Measurements from ENCODE around the gene BAHCC1.

Gene BAHCC1

DNA sequence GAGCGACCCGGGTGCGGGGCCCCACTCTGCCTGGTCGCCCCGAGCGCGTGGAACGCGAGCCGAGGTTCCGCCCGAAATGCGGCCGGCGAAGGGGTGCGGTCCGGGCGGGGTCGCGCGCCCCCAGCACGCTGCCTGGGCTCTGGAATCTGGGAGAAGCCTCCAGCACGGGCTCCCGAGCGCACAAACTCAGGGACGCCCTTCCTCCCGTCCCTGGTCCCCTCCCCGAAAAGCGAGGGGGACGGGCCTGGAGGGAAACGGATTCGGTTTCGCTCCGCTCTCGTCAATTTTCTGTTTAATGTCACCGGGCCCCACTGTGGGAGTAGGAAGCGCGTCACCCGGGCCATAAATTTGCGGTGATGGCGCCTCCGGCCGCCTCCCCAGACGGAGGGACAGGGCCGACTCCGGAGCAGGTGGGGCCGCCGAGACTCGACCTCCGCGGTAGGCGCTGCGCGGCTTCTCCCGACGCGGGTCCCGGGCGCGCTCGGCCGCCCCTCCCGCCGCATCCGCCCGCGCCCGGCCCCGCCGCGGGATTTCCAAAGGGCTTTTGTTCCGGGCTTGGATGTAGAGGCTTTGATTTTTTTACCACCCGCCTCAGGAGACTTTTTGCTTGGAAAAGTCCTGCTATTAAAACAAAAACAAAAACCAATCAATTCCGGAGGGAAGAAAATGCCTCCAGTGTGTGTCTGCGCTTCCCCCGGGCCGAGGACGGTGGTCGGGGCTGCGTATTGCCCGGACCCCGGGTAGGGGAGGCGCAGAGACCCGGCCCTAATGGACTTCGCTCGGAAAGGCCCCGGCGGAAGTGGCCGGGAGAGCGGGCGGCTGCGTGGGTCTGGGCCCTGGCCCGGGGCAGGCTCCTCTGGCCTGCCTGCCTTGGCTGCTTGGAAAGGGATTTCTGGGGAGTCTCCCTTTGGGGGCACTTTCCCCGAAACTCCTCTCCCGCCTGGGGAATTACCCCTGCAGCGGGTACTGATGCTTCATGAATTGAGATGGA, 7.9 kb upstream of the BAHCC1 start:
- peak; percentile 26 for DNase-seq

DNA sequence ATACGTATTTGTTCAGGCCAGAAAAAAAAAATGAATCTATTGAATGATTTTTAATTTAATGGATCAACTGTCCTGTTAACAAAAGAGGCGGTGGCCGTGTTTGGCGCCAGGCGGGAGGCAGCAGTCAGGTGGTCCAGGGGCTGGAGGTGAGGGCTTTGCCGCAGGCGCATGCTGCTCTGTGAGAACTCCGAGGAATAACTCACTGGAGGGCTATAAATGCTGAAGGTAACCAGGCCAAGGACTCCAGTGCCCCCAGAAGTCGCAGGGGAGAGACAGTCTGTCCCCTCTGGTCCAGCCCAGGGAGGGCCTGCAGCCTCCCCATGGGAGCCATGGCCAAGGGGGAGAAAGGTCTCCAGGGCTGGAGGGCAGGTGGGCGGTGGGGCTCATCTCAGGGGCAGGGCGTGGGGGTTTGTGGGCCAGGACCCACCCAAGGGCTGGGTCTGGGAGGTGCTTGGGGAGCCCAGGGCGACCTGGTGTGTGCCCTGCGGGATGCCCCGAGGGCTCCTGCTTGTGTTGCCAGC, 7.1 kb upstream of the BAHCC1 start:
- DNase-seq: no peak

DNA sequence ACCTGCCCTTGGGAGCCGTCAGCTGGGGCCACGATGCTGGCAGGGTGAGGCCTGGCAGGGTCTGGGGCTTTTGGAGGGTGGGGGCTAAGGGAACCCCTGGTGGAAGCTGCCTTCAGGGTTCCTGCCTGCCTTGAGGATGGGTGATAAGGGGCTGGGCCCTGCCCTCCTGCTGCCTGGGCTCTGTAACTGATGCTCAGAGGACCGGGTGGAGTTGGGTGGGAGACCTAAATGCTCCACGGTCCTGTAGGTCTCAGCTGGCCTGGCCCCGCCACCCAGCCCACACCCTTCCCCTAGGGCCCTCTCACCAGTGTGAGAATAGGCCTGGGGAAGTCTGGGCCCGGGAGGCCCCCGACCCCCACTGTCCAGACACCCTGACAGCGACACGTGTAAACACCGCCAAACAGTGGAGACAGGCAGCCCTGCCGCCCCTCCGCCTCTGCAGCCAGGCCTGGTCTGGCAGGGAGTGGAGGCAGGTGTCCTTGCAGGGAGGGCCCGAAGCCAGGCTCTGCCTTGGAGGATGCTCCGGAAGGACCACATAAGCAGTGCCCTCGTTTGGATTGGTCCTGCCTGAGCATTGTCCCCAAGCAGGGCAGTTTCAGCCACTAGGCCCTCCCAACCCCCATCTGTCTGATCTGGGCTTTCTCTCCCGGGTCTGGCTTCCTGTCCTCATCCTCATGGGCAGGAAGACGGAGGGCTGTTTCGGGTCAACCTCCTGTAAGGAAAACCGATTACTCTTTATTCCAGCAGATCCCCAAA, 6.5 kb upstream of the BAHCC1 start:
- DNase-seq: no peak

DNA sequence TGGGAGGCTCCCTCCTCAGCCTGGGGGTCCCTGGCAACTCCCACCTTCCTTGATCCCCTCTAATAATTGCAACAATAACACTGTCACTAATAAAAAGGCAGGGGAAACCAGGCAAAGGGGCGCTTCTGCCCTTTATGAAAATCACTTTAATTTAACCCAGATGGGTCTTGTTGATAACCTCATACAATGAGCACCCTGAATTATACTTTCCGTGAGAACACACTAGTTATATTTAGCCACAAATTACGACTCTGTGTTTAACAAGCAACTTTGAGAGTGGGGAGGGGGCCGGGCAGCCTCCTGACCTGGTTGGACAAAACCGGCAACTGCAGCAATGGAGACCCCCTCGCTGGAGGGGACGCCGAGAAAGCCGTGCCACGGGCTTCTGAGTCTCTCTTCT, 5.7 kb upstream of the BAHCC1 start:
- DNase-seq: no peak

DNA sequence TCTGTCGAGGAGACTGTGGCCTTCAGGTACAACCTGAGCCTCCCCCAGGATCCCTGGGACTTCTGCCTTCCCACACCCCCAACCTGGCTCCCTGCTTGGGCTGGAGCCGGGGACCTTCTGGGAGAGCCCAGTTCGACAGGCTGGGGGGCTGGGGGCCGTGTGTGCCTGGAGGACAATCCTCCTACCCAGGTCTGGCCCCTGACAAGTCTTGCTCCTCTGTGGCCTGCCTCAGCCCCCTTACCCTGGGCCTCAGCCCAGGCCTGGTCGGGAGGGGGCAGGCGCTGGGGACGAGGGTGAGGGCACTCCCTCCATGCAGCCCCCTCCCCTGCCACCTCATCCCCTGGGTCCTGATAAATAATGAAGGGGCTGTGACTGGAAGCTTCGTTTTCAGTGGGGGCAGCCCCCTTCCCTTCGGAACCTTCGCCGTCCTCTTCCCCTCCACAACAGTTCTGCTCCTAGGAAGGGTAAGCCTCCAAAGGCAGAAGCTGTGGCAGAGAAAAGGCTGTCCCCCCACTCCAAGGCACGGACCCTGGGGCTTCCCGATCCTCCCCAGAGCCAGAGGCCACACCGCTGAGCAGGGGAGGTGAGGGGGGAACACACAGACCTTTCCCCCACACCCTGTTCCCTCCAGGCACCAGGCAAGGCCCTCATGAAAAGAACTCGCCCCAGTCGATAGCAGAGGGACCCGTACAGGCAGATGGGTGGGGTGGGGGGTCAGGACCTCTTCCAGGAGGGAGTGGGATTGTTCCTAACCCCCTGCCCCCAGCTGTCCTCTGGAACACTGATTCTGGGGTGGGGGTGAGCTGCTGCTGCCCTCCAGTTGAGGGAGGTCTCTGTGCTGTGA, 5.0 kb upstream of the BAHCC1 start:
- no peak for DNase-seq

DNA sequence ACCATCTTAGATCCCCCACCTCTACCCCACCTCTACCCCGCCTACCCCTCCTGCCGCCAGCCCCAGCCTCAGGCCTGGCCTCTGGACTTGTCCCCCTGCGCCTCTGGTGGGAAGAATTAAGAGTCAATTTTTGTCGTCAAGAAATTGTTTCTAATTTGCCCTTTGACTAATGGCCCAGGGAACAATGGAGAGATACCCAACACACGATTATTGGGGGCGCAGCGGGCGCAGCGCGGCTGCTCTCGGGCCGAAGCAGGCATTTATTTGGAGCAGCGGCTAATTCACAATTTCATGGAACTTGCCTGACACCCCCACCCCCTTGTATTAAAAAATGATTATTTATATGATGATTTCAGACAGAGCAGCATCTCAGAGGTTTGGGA, 4.4 kb upstream of the BAHCC1 start:
- no peak for DNase-seq

DNA sequence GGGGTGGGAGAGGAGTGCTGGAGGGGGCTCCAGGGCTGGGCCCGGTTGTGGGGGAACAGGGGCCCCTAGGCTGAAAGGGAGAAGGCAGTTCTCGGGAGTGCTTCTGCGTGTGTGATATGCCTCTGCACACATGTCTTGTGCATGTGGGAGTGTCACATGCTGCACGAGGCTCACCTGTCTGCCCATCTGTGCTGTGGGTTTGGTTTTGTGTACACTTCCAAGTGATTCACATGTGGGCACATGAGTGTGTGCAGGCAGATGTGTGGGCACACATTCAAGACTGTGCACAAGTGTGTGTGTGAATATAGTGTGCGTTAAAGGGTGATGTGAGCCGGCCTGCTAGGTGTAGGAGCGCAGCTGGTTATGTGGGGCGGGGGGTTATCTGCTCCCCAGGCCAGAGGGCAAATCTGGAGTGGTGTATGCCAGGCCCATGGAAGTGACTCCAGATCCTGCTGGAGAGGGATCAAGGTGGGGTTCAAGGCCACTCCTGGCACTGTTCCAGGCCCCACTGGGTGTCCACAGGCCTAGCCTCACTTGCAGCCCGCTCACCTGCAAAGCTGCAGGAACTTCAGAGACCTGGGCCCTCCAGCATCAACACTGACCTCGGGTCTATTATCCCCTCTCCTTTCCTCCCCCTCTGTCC, 3.8 kb upstream of the BAHCC1 start:
- no peak for DNase-seq

DNA sequence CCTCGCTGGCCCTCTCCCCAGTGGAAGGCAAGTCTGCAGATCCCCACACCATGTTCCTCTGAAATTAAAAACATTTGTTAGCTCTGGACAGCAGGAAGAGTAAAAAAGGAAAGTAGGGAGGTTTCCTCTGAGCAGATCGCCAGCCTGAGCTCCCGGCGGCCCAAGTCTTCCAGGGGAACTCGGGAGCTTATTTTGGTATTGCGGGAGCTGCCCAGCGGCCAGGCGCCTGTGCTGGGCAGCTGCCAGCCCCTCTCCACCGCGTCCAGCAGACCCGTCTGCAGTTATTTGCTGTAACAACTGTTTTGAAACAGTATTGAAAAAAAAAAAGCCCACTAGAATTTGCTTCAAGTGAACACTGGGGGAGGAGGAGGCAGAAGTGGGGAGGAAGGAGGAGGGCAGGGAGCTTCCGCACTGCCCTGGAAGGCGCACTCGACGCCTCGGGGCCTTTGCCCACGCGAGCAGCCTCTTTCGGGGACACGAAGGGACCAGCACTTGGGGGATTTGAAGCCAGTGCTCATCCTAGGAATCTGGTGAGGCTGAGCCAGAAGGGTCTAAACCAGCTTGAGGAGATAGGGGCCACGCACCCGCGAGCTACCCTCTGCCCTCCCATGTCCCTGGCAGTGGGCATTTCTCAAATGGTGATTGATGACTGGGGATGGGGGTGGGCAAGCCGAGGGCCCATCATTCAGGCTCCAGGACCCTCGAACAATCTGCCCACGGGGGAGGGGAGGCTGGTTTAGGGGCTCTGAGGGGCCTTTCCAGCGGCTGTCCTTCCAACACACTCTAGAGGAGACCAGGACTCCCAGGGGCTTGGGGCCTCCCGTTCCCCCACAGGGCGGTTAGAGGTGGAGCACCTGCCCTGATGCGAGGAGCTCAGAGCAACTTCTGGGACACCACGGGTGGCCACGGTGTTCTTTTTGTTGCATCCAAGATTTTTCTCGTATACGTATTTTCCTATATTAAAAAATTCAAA, 3.0 kb upstream of the BAHCC1 start:
- DNase-seq: no peak

DNA sequence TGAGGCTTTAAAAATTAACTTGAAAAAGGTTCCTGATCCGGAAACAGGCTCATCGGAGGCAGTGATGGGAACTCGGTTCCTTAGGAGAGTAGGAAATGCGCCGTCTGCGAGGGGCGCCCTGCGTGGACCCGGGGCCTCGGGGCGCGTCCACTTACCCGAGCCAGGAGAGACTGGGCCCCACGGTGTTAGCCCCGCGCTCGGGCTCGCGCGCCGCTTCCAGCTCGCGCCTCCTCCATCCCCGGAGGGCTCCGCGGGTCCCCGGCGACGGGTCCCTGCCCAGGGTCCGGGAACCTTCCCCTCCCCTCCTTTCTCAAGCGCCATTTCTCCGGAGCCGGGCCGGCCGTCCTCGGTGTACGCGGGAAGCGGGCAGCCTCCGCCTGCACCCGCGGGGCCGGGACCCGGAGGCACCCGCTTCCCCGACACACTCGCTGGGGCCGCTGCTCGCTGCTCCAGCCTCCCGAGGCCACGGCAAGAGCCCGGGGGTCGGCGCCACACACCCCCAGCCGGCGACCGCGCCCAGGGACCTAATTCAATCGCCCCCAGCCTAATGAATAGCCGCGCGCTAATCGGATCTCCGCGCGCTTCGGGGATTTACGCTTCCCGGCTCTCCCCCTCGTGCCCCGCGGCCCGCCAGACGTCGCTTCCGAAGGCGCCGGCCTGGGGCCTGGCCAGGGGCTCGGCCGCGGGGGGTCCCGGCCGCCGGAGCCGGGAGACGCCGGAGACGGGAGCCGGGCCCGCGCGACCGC, 2.2 kb upstream of the BAHCC1 start:
- no peak for DNase-seq

DNA sequence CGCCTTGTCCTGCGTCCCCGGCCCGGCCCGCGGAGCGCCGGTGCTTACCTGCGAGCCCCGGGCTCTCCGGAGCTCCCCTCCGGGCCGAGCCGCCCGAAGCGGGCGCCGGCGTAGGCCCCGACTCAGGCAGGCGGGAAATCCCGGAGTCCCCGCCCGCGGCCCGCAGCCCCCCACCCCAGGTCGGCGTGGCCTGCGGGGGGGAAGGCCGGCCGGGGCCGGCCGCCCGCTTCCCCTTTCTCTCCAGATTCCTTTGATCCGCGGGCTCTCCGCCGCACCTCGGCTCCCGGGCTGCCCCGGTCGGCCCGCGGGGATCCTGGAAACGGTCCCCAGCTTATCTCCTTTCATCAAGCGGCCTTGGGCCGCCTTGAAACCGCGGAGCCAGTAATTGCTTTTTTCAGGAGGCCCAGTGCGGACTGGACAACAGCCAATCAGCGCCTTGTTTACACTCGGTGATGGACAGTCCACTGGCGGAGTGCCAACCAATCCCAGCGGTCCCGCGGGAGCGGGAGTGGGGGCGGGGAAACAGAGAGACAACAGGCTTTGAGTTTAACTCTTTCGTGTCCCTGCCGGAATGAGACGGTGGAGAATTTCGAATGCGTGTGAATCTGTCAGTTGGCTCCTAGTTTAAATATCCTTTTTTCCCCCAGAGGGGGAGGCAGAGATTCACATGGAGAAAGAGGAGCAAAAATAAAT, 1.4 kb upstream of the BAHCC1 start:
- DNase-seq: peak; percentile 43

DNA sequence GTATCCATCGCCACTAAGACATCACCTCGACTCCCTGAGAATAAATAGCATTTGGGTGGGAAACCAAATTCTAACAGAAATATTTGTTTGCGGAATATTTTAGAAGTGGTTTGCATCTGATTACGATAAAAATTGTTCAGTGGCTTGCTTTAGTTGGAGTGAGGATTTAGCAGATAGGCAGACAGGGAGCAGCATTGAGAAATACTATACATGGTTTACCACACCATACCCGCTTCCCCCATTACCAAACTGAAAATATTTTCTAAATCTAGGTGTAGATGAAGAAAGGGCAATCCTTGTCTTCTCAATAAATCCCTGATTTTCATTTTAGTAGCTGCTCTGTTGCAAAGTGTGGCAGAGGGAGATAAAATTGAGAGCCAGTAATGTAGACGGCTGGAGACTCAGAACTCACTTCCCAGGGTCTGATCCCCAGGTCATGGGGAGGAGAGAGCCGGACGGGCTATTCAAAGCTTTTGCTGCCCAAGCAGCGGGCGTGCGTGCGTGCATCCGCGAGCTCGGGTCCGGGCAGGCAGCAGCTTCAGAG, 808 bp upstream of the BAHCC1 start:
- no peak for DNase-seq

DNA sequence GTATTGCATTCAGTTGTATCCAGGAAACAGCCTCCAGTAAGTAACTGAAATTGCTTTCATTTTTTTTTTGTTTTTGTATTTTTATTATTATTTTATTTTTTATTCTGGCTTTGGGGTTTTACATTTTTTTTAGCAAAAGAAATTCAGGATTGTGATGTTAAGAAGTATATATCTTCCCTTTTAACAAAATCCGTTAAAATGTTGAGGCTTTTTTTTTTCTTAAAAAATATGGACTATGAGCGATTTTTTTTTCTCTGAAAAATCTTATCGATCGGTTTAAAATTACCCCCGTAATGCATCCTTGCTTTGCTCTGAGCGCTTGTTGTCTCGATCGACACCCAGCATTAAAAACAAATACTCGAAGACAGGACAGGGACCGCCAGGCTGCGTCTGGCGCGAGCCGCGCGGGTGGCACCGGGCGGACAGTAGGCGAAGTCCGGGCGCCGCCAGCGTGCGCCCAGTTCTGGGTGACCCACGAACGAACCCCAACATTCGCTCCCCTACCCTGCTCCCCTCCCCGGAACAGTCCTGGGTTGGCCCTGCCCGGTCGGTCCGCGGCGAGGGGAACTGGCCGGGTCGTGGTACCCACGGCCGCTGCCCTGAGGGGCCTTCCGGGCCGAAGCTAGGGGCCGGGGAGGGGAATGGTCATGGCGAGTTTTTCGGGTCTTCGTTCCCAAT, 482 bp downstream of the BAHCC1 start:
- no peak for DNase-seq

DNA sequence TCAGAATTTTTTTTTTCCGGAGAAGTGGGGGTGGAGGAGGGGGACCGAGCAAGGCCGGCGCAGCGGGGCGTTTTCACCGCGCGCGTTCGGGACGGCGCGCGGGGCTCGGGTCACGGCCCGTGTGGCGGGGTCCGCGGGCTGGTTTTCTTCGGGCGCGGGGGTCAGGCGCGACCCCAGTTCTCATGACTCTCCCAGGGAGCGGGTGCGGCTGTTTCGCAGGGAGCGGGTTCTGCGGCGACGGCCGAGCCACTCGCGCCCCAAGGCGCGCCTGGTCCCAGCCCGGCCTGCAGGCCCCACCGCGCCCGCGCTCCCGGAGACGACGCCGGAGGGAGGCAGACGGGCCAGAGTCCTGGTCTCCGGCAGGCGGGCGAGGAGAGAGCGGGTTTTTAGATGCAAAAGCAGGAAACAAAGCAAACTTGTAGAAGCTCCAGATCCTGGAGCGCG, 1.0 kb downstream of the BAHCC1 start:
- DNase-seq: no peak

DNA sequence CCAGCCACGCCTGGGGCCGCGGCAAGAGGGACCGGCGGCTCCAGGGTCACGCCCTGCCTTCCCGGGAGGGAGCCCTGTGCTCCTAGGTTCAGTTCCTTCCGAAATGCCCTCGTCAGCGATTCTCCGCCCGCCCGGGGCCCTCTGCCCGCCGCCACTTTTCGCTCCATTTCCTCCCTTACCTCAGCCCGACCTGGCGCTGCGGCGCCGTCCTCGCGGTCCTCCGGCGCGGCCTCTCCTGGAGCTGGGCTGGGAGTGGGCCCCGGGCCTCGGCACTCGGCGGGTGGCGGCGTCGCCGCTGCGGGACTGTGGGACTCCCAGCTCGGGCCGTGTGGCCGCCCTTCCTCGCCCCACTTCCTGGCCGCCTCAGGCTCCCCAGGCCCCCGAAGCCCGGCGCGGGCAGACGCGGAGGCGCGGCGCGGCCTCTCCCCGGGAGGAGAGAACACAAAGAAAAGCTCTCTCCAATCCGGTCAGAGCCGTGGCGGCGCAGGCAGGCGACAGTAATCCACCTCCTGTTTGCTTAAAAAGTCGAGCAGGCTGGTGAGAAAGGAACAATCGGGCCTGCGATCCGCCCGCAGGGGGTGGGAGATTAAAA, 1.6 kb downstream of the BAHCC1 start:
- peak; percentile 40 for DNase-seq

DNA sequence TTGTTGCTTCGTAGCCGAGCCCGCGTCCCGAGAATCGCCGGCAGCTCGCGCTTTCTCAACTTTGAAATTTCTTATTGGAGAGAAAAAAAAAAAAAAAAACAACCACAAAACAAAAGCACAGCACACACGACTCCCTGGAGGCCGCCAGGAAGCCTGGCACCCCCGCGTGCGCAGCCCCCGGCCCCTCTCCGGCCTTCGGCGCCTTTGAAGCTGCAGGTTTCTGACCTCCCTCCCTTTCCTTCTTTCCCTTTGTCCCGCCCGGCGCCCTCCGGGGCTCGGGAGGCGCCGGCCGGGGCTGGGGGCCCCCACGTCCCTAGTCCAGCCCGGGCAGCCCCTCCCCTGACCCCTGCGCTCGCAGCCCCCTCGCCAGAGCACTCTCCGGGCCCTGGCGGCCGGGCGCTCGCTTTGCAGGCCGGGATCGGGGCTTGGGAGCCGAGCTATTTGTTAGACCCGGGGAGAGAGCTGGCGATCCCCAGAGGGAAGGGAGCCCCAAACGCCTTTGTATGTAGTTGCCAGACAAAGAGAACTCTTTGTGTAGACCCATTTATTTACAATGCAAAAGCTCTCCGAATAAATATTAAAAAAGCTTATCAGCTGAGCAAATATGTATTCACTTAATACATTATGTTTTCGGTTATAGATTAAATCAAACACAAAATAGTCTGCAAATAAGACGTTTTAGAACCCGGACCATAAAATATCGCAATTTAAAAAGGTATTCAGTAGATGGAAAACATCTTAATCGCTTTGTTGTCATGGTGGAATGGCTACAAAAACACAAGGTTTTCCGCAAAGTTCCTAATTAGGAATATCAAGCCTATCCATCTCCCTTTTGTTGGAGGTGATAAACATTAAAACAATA, 2.3 kb downstream of the BAHCC1 start:
- DNase-seq: no peak

DNA sequence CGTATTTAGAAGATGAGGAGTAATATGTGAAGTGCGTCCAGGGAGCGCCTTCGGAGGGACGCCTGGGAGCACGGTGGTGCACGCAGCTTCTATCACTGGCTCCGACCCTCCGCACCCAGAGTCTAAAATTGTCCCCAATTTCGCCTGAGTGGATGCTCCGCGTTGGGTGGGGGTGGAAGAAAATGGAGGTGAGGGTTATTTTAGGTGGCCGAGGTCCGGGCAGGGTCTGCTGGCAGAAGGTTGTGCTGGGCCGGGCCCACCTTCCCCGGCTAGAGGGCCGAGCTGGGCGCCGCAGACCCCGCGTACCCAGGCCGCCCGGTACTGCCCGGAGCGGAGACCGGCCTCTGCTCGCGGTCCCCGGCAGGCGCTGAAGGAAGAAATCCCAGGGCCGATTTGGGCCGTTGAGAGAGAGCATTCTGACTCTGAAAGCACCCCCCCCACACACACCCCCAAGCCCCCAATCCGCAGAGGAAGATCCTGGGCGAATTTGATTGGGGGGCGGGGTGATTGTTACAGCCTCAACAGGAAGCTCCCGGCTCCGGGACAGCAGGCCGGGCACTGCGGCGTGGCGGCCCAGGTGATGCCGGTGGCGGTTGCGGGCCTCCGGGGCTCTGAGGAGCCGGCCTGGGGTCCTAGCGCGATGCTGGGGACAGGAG, 3.0 kb downstream of the BAHCC1 start:
- DNase-seq: no peak

All from CD4-positive, alpha-beta T cell treated with Interleukin-6 for 4 hours (primary cell).